ENCODE data around the gene DSEL. TPM values are rescaled to one million over a fixed set of nuclear protein-coding genes. Genes with fewer than 3 reads are reported as not detected.

Gene DSEL
- total RNA-seq: under 1 TPM in 1 of 2 donors, not detected in 1; 0.06 TPM

DNA sequence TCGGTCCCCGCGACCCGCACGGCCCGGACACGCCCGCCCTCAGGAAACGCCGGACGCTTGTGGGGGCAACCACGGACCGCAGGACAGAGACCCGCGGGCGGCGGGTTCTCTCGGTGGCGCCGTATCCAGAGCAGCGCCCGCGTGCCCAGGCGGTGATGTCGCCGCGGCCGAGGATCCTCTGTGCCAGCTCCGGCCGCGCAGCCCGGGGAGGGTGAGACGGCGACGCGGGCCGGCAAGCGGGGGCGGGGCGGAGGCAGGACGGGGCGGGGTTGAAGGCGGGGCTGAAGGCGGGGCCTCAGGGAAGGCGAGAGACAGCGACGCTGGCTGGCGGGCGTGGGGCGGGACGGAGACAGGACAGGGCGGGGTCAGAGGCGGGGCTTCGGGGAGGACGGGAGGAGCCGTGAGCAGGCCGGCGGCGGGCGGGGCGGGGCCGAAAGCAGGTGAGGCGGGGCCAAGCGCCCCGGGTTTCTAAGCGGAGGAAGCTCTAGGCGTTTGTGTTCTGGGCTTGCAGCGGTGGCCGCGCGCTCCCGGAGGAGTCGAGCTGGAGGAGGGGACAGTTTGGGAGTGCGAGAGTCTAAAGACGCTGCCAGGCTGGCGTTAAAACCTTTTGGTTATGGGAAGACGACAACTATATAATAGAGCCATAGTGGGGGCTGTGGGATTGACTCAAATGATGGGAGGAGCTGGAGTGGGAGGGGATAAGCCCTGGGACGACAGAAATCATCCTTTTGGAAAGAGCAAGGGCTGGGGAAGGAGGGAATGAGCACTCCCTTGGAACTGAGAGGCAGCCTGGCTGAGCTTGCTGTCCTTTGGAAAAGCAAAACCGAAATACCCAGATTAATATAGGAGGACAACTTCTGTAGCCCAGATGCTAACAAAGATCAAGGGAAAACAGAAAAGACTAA lies at the start of gene DSEL:
TSS of gene DSEL (minus strand) at position 182 of the 905 bp plus-strand sequence. CDS start 2,112 bp downstream, outside the sequence.
- DNase-seq (ENCODE audit: low spot score) (peak; percentile 93), ATAC-seq (peak; percentile 100)
- H3K27ac Mint-ChIP-seq: no peak within 1 kb of the TSS
- H3K36me3 Mint-ChIP-seq: no peaks in the 10 kb centered on the region
- H3K27me3 Mint-ChIP-seq: peaks cover 16% of the 10 kb centered on the region in 2 donors
- H3K4me3 Mint-ChIP-seq: peak within 1 kb of the TSS; percentile 95
- peaks cover 13 to 19% of the 10 kb centered on the region in 2 donors for H3K4me1 Mint-ChIP-seq (ENCODE audit: low read depth in 2 of 2)
- H3K9me3 Mint-ChIP-seq: no peaks in the 10 kb centered on the region

DNA sequence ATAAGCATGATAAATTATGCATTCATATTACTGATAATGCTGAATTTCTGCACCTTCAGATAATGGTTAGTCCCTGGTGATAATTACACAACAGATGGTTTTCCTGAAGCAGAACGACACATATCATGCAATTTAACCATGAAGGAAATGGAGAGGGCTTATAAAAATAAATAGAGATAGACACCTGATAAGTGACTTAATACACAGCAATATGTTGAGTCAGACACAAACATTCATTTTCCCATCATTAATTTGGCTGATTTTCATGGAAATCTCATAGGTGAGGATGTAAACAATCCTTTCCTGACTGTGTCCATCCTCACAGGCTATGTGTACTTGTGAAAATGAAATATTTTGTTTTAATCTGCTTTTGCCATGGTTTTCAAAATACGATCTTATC lies 36.9 kb upstream of the DSEL start:
- Mint-ChIP-seq H3K4me3 (no peak overlapping the region), H3K4me1 (ENCODE audit: low read depth in 2 of 2) (no peaks in the 10 kb centered on the region), H3K36me3 (no peaks in the 10 kb centered on the region), H3K27ac (no peak overlapping the region), H3K9me3 (peaks cover 3% of the 10 kb centered on the region), H3K27me3 (no peaks in the 10 kb centered on the region)
- no peak for ATAC-seq
- no peak for DNase-seq (ENCODE audit: low spot score)

DNA sequence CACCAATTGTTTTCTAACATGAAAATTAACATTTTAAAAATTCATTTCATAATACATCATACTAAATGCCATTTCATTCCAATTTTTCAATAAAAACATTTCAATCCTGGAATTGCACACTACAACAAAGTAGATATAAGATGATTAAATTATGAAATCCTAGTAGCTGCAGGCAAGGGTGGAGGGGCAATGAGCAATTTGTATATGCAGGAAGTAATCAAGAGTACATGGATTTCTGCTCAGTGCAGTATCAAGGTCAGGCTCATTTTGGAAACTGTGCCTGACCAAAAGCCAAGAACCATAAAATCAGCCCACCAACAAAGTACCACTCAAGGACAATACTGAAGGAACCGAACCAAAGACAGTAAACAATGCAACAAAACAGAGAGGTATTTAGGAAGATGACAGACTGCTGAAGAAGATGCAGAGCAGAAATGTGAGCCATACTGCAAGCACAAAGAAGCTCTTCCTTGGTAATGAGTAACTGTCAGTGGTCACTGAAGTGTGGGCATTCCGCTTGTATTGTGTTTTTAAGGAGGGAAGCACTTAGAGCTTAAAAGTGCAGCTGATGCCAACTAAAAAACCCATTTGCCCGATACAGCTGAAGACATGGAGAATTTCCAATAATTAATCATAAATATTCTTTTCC lies 34.5 kb upstream of the DSEL start:
- no peaks in the 10 kb centered on the region for H3K27me3 Mint-ChIP-seq
- H3K4me1 Mint-ChIP-seq (ENCODE audit: low read depth in 2 of 2): no peaks in the 10 kb centered on the region
- H3K27ac Mint-ChIP-seq: no peak overlapping the region

DNA sequence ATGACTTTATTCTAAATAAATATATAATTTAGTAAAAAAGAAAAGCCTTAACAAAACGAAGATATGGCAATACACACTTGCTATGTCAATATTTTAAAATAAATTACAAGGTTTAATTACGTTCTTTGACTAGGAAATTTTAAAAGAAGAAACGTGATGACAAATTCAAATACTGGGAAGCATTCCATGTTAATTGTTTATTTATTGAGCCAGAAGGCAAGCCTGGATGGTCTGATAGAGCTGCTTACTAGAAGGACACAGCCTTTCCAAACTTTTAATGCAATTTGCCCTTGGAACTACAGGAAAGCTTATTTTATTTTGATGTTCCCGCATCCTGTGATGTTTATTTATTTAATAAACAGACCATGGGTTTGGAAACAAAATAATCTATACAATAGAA lies 33.4 kb upstream of the DSEL start:
- Mint-ChIP-seq H3K4me3 (no peak overlapping the region), H3K9me3 (peaks cover 2% of the 10 kb centered on the region), H3K27ac (no peak overlapping the region), H3K4me1 (ENCODE audit: low read depth in 2 of 2) (no peaks in the 10 kb centered on the region), H3K27me3 (no peaks in the 10 kb centered on the region), H3K36me3 (no peaks in the 10 kb centered on the region)
- no peak for ATAC-seq
- DNase-seq (ENCODE audit: low spot score): no peak

More for the DNA sequence above, 34.5 kb upstream of the DSEL start:
- DNase-seq (ENCODE audit: low spot score): no peak
- no peak for ATAC-seq
- H3K4me3 Mint-ChIP-seq: no peak overlapping the region
- no peaks in the 10 kb centered on the region for H3K36me3 Mint-ChIP-seq
- H3K9me3 Mint-ChIP-seq: peaks cover 3% of the 10 kb centered on the region

DNA sequence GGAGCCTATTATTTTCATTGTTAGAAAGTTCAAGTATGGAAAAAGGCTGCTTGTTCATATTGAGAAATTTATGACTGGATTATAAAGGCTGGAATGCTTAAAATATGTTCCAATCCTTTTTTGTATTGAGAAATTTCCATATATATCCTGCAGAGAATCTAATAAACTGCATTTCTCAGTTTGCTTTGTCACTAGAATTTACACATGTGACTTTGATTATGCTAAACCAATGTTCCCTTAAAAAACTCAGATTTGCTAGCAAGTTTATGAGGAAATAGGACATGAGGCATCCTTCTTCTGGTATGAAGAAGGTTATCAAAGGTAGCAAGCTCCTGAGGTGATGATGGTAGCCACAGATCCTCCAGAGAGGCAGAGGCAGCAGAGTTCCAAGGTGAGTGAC lies 29.2 kb upstream of the DSEL start:
- Mint-ChIP-seq H3K9me3 (peaks cover 3% of the 10 kb centered on the region), H3K27me3 (no peaks in the 10 kb centered on the region), H3K27ac (no peak overlapping the region), H3K4me1 (ENCODE audit: low read depth in 2 of 2) (no peaks in the 10 kb centered on the region), H3K36me3 (no peaks in the 10 kb centered on the region), H3K4me3 (no peak overlapping the region)
- DNase-seq (ENCODE audit: low spot score) (no peak), ATAC-seq (no peak)

DNA sequence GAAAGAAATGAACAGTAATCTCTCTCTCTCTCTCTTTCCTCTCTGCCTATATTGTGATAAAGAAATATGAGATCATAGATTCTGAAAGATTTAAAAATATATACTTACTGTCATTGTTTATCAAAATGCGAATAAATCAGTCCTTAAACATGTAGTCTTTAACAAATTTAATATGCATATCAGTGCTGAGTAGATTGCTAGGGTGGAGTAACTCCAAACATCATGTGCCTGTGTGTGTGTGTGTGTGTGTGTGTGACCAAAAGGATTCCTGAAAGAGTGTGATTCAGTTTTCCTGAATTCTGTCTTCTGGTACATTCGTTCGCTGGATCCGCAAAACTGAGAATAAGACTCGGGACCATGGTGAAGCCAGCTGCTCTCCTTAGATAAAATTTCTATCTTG lies 24.0 kb upstream of the DSEL start:
- Mint-ChIP-seq H3K27me3 (no peaks in the 10 kb centered on the region), H3K4me3 (no peak overlapping the region), H3K27ac (no peak overlapping the region)

DNA sequence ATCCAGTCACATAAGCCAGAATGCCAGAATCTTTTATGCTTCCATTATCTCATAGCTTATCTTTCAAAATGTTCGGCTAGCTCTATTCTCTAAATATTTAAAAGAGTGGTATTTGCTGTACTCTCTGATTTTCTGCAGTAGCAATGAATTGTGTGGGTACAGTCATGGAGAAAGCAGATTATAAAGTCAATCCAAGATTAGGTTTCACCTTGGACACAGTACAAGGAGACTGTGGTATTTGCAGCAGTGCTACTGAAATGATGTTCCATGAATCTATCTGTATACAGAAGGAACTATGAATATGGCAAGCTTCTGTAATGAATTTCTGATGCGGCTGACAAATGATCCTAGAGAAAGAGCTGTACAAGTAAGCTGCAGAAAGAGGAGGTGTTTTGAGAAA lies 15.4 kb upstream of the DSEL start:
- Mint-ChIP-seq H3K9me3 (no peaks in the 10 kb centered on the region), H3K27ac (no peak overlapping the region), H3K4me3 (no peak overlapping the region), H3K36me3 (no peaks in the 10 kb centered on the region), H3K4me1 (ENCODE audit: low read depth in 2 of 2) (no peaks in the 10 kb centered on the region), H3K27me3 (no peaks in the 10 kb centered on the region)
- DNase-seq (ENCODE audit: low spot score): no peak
- no peak for ATAC-seq

More for the DNA sequence above, 24.0 kb upstream of the DSEL start:
- Mint-ChIP-seq H3K4me1 (ENCODE audit: low read depth in 2 of 2) (no peaks in the 10 kb centered on the region), H3K36me3 (no peaks in the 10 kb centered on the region), H3K9me3 (peaks cover 3% of the 10 kb centered on the region)
- DNase-seq (ENCODE audit: low spot score) (no peak), ATAC-seq (no peak)

DNA sequence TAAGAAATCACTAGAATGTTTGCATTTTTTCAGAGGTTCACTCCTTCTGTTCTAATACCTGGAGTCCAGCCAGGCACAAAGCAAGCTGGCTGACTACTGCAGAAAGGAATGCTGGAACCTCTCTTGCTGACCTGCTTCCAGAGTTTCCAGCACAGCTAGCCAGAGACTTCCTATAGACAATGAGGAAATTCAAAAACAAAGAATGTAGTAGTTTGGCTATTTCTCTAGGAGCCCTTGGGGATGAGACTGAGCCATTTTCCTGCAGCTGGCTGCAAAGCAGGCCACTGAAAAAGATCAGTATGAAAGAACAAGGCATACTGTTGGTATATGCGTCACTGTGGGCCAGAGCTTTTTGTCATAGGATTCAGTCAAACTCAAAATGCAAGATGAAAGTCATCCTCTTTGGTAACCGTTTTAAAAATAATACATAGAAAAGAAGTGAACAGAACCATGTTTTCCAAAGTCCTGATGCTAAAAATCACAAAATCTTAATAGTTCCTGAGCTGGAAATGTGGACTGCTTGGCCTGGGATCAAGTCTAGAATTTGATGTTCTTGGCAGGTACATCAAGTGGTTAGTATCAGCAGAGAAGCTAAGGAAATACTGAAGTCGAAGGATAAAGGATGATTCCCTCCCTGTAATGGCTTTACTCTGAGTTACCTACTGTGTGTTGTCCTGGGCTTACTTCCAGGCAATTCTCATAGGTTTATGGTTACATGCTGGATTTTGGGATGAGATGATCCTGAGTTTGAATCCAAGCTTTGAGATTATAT lies 9.0 kb upstream of the DSEL start:
- H3K4me1 Mint-ChIP-seq (ENCODE audit: low read depth in 2 of 2): no peaks in the 10 kb centered on the region
- DNase-seq (ENCODE audit: low spot score) (no peak), ATAC-seq (no peak)
- no peaks in the 10 kb centered on the region for H3K9me3 Mint-ChIP-seq
- no peak overlapping the region for H3K4me3 Mint-ChIP-seq
- no peak overlapping the region for H3K27ac Mint-ChIP-seq
- peaks cover 8 to 26% of the 10 kb centered on the region in 2 donors for H3K27me3 Mint-ChIP-seq
- H3K36me3 Mint-ChIP-seq: no peaks in the 10 kb centered on the region

DNA sequence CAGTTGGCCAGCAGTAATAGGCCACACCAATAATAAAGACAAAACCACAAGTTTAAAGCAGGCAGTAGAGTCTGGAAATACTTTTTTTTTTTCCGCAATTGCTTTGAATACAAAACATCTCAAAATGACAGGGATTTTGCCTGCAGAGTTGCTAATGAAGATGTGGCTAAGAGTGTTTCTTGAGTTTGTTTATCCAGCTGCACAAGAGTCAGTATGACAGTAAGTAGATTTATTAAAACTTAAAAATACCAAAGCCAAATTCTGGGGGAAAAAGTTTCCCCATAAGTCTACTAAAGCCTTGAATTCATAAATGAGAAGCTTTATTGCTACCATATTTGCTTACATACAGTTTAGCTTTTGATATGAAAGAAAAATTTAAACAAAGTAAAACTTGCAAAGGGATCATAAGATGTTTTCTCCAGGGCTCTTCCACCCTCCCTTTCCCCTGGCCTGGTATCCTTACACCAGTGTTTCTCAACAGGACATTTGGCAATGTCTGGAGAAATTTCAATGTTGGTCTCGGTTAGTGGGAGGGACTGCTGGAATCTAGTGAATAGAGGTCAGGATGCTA lies 3.9 kb upstream of the DSEL start:
- no peaks in the 10 kb centered on the region for H3K36me3 Mint-ChIP-seq
- H3K9me3 Mint-ChIP-seq: no peaks in the 10 kb centered on the region
- H3K4me1 Mint-ChIP-seq (ENCODE audit: low read depth in 2 of 2): peaks cover 11 to 17% of the 10 kb centered on the region in 2 donors
- H3K27ac Mint-ChIP-seq: no peak overlapping the region
- H3K4me3 Mint-ChIP-seq: no peak overlapping the region
- DNase-seq (ENCODE audit: low spot score): no peak
- no peak for ATAC-seq
- peaks cover 21 to 39% of the 10 kb centered on the region in 2 donors for H3K27me3 Mint-ChIP-seq

DNA sequence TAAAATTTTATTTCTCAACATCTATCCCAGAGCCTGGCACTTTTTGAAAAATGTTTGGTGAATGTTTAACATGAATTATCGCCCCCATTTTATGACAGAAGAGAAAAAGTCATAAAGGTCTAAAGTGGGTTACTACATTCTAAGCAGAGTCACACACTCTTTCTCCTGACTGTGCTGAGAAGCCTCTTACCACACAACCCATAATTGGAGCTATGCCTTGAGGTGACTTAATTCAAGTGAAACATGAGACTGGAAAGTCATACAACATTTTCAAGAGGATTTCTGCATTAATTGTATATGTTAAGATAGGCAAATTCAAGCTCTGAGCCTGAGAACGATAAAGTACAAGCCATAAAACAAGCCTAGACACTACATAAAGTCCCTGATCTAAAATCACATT lies 3.1 kb upstream of the DSEL start:
- H3K9me3 Mint-ChIP-seq: no peaks in the 10 kb centered on the region
- no peak overlapping the region for H3K4me3 Mint-ChIP-seq
- ATAC-seq (no peak), DNase-seq (ENCODE audit: low spot score) (no peak)
- H3K27me3 Mint-ChIP-seq: peaks cover 24 to 36% of the 10 kb centered on the region in 2 donors
- no peak overlapping the region for H3K27ac Mint-ChIP-seq
- no peaks in the 10 kb centered on the region for H3K36me3 Mint-ChIP-seq
- H3K4me1 Mint-ChIP-seq (ENCODE audit: low read depth in 2 of 2): peaks cover 13 to 19% of the 10 kb centered on the region in 2 donors

DNA sequence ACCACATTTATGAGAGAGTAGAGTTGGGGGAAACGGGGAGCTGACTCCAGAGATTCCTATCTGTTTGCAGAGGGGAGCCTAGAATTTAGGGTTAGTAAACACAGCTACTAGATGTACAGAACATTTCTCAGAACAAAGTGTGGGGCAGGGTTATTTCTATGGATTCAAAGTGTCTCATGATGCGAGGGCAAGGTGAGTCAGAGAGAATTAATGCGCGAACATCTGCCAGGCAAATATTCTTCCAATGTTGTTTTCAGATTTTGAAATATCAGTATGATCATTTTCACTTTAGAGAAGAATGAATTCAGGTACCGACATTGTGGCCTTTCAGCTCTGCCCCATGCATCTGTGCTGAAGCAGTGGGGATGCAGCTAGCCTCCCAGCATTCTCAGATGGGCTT lies 2.0 kb upstream of the DSEL start:
- Mint-ChIP-seq H3K36me3 (no peaks in the 10 kb centered on the region), H3K4me1 (ENCODE audit: low read depth in 2 of 2) (peaks cover 13 to 19% of the 10 kb centered on the region in 2 donors), H3K27me3 (peaks cover 24 to 32% of the 10 kb centered on the region in 2 donors), H3K4me3 (no peak overlapping the region), H3K27ac (no peak overlapping the region), H3K9me3 (no peaks in the 10 kb centered on the region)
- ATAC-seq (no peak), DNase-seq (ENCODE audit: low spot score) (no peak)

DNA sequence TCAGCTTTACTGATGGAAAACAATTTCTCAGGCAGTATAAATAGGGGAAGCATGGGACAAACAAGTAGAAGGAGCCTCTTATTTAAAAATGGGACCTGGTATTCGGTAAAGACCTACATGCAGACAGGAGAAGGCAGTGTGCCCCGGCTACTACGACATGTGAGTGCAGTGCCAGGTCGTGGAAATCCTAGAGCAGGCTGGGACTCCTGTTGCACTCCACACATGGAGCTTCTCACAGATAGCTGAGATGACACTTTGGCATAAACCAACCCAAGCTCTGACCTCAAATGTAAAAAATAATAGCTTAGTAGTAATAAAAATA lies 885 bp upstream of the DSEL start:
- Mint-ChIP-seq H3K27ac (no peak overlapping the region), H3K4me3 (peak overlapping the region; percentile 95), H3K36me3 (no peaks in the 10 kb centered on the region), H3K9me3 (no peaks in the 10 kb centered on the region), H3K4me1 (ENCODE audit: low read depth in 2 of 2) (peaks cover 13 to 19% of the 10 kb centered on the region in 2 donors), H3K27me3 (peaks cover 18 to 20% of the 10 kb centered on the region in 2 donors)
- no peak for DNase-seq (ENCODE audit: low spot score)
- no peak for ATAC-seq

DNA sequence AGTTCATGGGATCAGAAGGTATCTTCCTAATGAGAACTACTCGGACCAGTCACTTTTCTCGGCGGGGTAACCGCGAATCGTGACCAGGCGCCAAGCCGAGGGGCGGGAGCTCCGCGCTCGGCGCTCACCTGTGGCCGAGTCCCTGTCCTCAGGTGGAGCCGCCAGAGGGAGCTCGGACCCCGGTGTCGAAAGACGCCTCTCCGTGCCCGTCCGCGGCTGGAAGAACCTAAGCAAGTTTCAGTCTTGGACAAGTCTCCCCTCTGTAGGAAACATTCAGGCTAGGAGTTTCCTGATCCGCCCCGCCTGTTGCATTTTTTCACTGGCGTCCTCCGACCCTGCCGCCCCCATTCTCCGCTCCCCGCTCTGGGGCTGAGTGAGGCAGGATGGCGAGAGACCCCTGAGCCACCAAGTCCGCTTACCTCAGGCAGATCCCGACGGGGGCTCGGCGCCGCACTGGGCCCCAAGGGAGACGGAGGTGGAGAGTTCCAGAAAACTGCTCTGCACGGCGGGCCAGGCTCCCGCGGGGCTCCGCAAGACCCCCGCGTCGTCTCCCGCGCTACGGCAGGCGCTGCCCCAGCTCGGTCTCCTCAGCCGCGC lies 480 bp downstream of the DSEL start:
- H3K27ac Mint-ChIP-seq: no peak overlapping the region
- H3K4me3 Mint-ChIP-seq: peak overlapping the region; percentile 65
- H3K27me3 Mint-ChIP-seq: peaks cover 16% of the 10 kb centered on the region in 2 donors
- ATAC-seq: peak in 1 of 2 donors; percentile 0
- no peaks in the 10 kb centered on the region for H3K36me3 Mint-ChIP-seq
- DNase-seq (ENCODE audit: low spot score): no peak
- H3K9me3 Mint-ChIP-seq: no peaks in the 10 kb centered on the region
- peaks cover 13 to 19% of the 10 kb centered on the region in 2 donors for H3K4me1 Mint-ChIP-seq (ENCODE audit: low read depth in 2 of 2)

Measured in natural killer cell treated with Interleukin-12 subunit alpha and Interleukin-12 subunit beta and Interleukin-15 and Interleukin-18, amount 100 ng/mL, for 72 hours (primary cell).